NCI-H510A treated with DMSO at 0.1 percent for 48 hours (cell line): Measurements from ENCODE around the gene XRN2.

ENCODE experiments used
- DNase-seq: peaks from one replicate; lab custom pipeline; 2025; lab: John Stamatoyannopoulos, UW

The XRN2 gene

GRCh38 chr20:21430020-21430419, 126.9 kb downstream of the XRN2 start:
- DNase-seq, result no peak

GRCh38 chr20:21432911-21433310, 129.8 kb downstream of the XRN2 start:
- DNase-seq, result no peak

DNA sequence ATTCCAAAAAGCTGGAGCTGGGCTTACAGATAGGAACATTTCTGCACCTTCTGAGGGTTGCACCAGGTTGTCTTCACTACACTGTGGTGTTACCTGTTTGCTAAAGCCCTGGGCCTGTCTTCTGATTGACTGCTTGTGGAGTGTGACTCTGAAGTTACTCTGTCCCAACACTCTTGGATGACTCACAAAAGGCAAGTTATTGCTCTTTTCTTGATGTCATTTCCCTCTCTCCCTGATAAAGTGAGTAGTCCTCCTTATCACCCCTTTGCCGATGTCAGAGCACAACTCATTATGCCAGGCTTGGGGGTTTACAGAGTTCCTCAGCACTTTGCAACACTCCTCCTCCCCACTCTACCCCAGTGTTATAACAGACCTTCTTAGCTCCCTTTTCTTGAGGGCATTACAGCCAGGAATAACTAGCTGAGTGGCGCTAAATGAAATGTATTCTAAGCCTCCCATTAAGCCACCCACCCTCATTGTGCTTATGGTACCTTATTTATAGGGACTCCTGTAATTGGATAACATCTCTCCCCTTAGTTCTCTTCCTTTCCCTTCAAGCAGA, 130.3 kb downstream of the XRN2 start:
- no peak for DNase-seq

GRCh38 chr20:21435576-21435975, 132.4 kb downstream of the XRN2 start:
- DNase-seq, result no peak

DNA sequence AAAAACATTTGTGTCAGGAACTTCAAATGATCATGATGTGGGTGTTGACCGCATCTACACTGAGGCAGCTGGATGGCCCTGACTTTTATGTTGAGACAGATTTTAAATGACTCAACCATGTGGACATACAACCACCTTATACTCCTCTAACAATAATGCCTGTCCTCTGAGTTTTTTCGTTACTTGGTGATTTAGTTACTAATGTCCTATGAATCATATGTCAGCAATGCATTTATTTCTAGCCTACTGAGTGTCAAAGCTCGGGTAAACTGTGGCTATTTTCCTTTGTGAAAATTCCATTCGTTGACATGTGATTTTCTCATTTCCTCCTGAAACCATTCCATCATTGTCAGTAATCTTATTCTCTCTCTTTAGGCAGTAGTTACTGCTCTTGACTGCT, 133.1 kb downstream of the XRN2 start:
- no peak for DNase-seq

GRCh38 chr20:21437248-21437647, 134.1 kb downstream of the XRN2 start:
- DNase-seq, result no peak

GRCh38 chr20:21437816-21438215, 134.7 kb downstream of the XRN2 start:
- no peak for DNase-seq
